ENCODE data around the gene HINFP. TPM values are rescaled to one million over a fixed set of nuclear protein-coding genes. Genes with fewer than 3 reads are reported as not detected.

Gene HINFP
- total RNA-seq, 2 donors from 2014 or later, result 13.4 to 34.7 TPM

DNA sequence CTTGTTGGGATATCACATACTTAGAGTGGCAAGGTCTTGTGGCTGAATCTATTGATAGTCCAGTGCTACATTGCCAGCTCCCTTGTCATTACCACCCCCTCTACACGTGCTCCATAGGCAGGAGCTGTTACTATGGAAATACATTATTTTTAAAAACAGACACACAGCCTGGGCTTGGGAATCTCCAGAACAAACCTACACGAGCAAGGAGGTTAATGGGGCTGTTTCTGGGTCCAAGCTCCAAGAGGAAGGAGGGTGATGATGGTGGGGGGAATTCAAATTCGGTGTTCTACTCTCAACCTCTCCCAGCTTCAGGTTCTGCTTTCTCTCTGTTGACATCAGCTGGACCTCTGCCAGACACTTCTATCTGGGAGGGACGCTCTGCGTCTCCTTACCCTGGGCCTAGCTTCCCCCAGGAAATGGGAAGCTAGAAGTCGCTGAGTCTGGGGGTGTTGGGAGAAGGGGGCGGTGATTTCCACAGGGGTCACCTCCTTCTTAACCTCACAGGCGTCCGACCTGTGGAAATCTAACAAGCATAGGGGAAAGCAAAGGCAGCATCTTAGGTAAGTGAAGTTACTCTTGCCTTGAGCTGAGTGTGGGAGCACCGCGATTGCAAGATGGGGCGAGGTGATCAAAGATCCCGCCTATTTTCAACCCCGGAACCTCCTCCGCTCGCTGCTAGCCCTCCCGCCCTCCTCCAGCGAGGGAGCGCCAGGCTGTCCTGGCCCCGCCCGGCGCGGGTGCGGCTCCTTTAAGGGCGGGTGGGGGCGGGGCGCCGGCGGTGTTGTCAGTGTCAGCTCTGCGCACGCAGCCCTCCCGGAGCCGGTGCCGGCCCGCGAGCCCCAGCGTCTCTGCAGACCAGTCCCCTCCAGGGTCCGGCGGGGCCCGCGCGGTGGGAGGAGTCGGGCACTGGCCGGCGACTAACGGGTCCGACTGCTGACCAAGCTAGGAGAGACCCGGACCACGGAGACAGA is 14.5 kb upstream of the HINFP start, which contains the start of gene C2CD2L:
Gene C2CD2L (plus strand): TSS at position 781 of the 974 bp plus-strand sequence. CDS start 398 bp downstream, outside the sequence.
- TF ChIP-seq, protein P1, sequence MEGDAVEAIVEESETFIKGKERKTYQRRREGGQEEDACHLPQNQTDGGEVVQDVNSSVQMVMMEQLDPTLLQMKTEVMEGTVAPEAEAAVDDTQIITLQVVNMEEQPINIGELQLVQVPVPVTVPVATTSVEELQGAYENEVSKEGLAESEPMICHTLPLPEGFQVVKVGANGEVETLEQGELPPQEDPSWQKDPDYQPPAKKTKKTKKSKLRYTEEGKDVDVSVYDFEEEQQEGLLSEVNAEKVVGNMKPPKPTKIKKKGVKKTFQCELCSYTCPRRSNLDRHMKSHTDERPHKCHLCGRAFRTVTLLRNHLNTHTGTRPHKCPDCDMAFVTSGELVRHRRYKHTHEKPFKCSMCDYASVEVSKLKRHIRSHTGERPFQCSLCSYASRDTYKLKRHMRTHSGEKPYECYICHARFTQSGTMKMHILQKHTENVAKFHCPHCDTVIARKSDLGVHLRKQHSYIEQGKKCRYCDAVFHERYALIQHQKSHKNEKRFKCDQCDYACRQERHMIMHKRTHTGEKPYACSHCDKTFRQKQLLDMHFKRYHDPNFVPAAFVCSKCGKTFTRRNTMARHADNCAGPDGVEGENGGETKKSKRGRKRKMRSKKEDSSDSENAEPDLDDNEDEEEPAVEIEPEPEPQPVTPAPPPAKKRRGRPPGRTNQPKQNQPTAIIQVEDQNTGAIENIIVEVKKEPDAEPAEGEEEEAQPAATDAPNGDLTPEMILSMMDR (IDR thresholded peaks at IDR 0.05), result no peak
- H3K36me3 ChIP-seq, result peaks cover 13% of the 10 kb centered on the region
- ATAC-seq (ENCODE audit: insufficient number of reproducible peaks, low FRiP score, low read depth) (no peak), DNase-seq (ENCODE audit: low spot score) (peak; percentile 76)
- H3K27me3 ChIP-seq (replicated peaks; ENCODE audit: insufficient read depth), result no peaks in the 10 kb centered on the region
- peak within 1 kb of the TSS; percentile 99 for H3K4me3 ChIP-seq
- H3K27ac ChIP-seq, result peak within 1 kb of the TSS; percentile 65 to 77
- peaks cover 16 to 48% of the 10 kb centered on the region in 2 donors for H3K4me1 ChIP-seq (ENCODE audit: control insufficient read depth in 1 of 2, low read depth in 2 of 2)
- H3K9me3 ChIP-seq, result no peaks in the 10 kb centered on the region

DNA sequence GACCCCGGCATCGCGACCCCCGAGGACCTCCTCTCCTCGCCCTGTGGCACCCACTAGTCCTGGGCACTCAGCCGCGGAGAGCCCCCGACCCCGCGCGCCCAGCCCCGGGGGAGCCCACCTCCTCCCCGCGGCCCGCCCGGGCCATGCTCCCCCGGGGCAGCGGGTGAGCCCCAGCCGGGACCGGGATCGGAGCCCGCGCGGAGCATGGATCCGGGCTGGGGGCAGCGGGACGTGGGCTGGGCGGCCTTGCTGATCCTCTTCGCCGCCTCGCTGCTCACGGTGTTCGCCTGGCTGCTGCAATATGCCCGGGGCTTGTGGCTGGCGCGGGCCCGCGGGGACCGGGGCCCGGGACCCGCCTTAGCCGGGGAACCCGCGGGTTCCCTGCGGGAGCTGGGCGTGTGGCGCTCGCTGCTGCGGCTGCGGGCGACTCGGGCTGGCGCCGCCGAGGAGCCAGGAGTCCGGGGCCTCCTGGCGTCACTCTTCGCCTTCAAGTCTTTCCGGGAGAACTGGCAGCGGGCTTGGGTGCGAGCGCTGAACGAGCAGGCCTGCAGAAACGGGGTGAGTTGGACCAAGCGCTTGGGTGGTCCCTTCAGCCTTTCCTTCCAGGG is 13.7 kb upstream of the HINFP start:
- peaks cover 16 to 48% of the 10 kb centered on the region in 2 donors for H3K4me1 ChIP-seq (ENCODE audit: control insufficient read depth in 1 of 2, low read depth in 2 of 2)
- H3K4me3 ChIP-seq, result peak overlapping the region; percentile 99
- H3K9me3 ChIP-seq, result no peaks in the 10 kb centered on the region
- H3K27me3 ChIP-seq (replicated peaks; ENCODE audit: insufficient read depth), result no peaks in the 10 kb centered on the region
- no peak for DNase-seq (ENCODE audit: low spot score)
- peak overlapping the region; percentile 65 to 77 for H3K27ac ChIP-seq
- no peak for ATAC-seq (ENCODE audit: insufficient number of reproducible peaks, low FRiP score, low read depth)
- TF ChIP-seq, protein P1 (IDR thresholded peaks at IDR 0.05), result no peak
- peaks cover 14% of the 10 kb centered on the region for H3K36me3 ChIP-seq

DNA sequence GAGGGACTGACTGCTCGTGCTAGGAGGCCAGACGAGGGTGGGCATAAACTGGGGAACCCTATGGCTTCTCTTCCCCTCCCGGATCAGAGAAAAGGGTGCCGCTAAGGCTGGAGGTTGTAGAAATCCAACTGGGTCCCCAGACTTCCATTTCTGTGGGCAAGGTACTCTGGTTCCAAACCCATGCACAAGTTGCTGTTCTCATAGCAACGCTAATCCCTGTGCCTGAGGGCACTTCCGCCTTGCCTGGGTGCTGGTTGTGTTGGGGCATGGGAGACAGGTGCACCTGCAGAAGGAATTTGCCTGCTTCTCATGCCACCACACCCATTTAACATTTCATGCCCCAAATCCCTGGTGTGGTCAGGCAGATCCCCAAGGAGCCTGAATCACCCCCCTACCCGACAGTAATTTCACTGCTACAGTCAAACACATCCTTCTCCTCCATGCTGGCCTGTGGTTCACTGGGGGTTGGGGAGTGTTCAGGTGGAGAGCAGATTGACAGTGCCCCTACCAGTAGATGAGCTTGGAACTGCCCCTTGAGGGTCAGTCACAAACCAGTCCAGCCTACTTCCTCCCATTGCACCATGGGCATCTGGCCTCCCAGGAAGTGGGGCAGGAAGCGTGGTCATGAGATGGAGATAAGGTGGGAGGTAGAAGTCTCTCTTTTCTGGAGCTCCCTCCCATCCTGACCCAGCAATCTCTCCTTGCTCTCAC is 13.1 kb upstream of the HINFP start:
- DNase-seq (ENCODE audit: low spot score), result no peak
- Histone ChIP-seq H3K9me3 (no peaks in the 10 kb centered on the region), H3K36me3 (peaks cover 20% of the 10 kb centered on the region), H3K4me3 (peak overlapping the region; percentile 99), H3K27me3 (replicated peaks; ENCODE audit: insufficient read depth) (no peaks in the 10 kb centered on the region), H3K27ac (peak overlapping the region; percentile 65 to 77), H3K4me1 (ENCODE audit: control insufficient read depth in 1 of 2, low read depth in 2 of 2) (peaks cover 12 to 42% of the 10 kb centered on the region in 2 donors)
- TF ChIP-seq, protein P1 (IDR thresholded peaks at IDR 0.05), result no peak
- ATAC-seq (ENCODE audit: insufficient number of reproducible peaks, low FRiP score, low read depth), result no peak

DNA sequence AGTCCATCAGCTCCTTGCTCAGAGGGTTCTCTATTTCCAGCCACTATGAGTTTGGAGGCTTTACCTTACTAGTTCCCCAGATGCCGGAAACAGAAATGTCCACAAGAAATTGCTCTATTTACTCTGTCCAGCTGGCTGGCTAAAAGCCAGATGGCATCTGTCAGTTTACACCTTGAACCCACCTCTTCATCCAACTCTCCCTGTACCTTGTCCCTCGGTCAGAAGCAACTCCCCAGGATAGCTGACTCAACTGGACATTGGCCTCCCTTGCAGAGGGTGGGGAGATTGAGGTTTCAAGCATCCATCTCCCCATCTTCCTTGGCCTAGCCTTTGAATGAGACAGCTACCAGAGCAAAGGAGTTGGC is 12.5 kb upstream of the HINFP start:
- H3K36me3 ChIP-seq, result peaks cover 25% of the 10 kb centered on the region
- H3K4me3 ChIP-seq, result peak overlapping the region; percentile 99
- TF ChIP-seq, protein P1 (IDR thresholded peaks at IDR 0.05), result no peak
- no peak overlapping the region for H3K27ac ChIP-seq
- no peaks in the 10 kb centered on the region for H3K9me3 ChIP-seq
- ATAC-seq (ENCODE audit: insufficient number of reproducible peaks, low FRiP score, low read depth) (no peak), DNase-seq (ENCODE audit: low spot score) (no peak)
- peaks cover 10 to 37% of the 10 kb centered on the region in 2 donors for H3K4me1 ChIP-seq (ENCODE audit: control insufficient read depth in 1 of 2, low read depth in 2 of 2)
- no peaks in the 10 kb centered on the region for H3K27me3 ChIP-seq (replicated peaks; ENCODE audit: insufficient read depth)

All from thoracic aorta (tissue), 2 donors.